Neural progenitor cell (in vitro differentiated cells): ENCODE data around the gene CARS2.

Source experiments
- CTCF ChIP-seq: fragments of 200-600 bp; sonication (generic); IDR thresholded peaks from 2 replicates; pipeline ENCODE4 v1.5.1; 2017; ENCODE audit warnings: antibody characterized with exemption, mild to moderate bottlenecking
- EZH2 ChIP-seq: fragments of 200-600 bp; sonication (generic); IDR thresholded peaks from 2 replicates; pipeline ENCODE4 v1.6.1; 2017; ENCODE audit warnings: antibody characterized with exemption, mild to moderate bottlenecking, moderate library complexity
- EZH2phosphoT487 ChIP-seq: fragments of 200-600 bp; sonication (generic); IDR thresholded peaks from 2 replicates; pipeline ENCODE4 v1.6.1; 2017; ENCODE audit warnings: antibody characterized with exemption

GRCh38 chr13:110700186-110700585 lies 5.7 kb downstream of the CARS2 start:
- TF ChIP-seq EZH2 (no peak), CTCF (no peak), EZH2phosphoT487 (no peak)
